ENCODE measurements around the gene REC8.

GRCh38 chr14:24155100-24155499 is 16.8 kb upstream of the REC8 start:
- no peak for TF ChIP-seq CTCF (IDR thresholded peaks at IDR 0.05)
- TF ChIP-seq POLR2A (IDR thresholded peaks at IDR 0.05), result no peak
- TF ChIP-seq EP300 (IDR thresholded peaks at IDR 0.05), result no peak

All from tibial nerve (tissue), 4 donors.